GM18505 (cell line): ENCODE measurements around the gene CNDP1.
"Not testable (repeated sequence)": the region's sequence is repeated elsewhere in the genome, so short reads cannot be mapped to it uniquely, and the experiment has no call there.

Experiments used
- ATAC-seq: cut with Tn5 transposase; IDR thresholded peaks from one replicate; pipeline ENCODE4 v1.9.1; 2021; ENCODE audit not compliant: unreplicated experiment
- POLR2A ChIP-seq: IDR thresholded peaks from 4 replicates; pipeline ENCODE4 v1.6.1; 2011; ENCODE audit warnings: borderline replicate concordance; ENCODE audit not compliant: insufficient read depth, insufficient read length; ENCODE audit errors: extremely low read depth

The CNDP1 gene

DNA sequence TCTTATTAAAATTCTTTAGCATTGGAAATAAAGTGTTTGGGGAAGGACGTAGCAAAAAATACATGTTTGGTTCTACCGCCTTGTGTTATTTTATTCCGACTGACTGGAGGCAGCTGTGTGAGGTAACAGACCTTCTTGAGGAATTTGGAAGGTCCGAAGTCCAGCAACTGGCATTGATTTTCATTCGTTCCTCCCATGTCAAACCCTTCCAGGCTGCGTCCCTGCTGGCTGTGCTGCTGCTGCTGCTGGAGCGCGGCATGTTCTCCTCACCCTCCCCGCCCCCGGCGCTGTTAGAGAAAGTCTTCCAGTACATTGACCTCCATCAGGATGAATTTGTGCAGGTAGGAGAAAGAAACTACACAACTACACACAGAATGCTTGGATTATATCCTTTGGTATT lies 21.8 kb downstream of the CNDP1 start:
- ATAC-seq: no peak
- TF ChIP-seq POLR2A: no peak

DNA sequence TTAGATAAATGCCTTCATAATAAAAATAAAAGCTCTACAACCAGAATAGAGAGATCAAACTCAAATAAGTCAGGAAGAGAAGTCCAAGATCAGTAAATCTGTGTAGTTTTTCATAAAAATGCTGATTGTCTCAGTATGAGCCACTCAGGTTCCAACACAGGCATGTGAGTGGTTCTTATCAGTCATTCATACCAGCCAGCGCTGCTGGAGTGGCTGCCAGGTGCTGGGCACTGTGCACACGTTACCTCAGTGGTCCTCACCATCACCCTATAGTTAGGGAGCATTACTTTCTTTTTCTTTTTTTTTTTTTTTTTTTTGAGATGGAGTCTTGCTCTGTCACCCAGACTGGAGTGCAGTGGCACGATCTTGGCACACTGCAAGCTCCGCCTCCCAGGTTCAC lies 23.8 kb downstream of the CNDP1 start:
- TF ChIP-seq POLR2A: no peak
- no peak for ATAC-seq

DNA sequence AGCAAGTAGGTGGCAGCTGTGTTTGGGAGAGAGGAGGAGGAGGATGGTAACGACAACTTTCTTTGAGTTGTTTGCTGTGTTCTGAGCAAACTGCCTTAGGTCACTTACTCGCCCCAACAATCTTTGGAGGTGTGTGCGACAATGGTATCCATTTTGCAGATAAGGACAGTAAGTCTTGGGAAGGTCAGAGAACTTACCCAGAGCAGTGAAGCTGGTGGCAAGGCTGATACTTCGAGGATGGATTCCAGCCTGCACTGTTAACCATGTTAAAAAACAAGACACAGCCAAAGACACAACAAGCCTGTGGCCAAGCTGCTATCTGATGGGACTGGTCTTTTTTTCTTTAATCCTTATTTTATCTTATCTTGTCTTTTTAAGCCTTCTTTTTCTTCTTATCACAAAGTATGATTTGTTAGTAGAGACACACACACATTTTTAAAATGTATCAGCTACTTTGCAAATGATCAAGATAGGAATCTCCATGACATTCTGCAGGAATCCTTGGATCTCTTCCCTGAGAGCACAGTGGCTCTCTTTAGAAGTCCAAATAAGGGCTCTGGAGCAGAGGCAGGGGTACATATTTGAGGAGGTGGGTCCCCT lies 27.9 kb downstream of the CNDP1 start:
- ATAC-seq: no peak
- no peak for TF ChIP-seq POLR2A

DNA sequence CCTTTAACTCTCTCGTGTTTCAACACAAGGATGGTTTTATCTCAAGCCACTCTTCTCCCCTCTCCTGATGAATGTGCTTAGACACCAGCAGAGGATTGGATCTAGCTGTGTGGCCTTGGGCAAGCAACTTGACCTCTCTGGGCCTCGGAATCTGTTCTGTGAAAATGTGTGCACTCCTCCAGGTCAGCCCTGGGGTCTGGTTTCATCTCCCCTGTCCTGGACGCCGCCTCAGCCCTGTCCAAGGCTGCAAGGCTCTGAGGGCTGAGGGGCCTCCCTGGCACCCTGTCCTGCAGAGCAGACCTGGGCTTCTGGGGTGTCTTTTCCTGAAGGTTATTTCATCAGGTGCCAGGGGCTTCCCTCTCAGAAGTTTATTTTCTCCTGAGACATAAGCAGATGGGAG lies 28.5 kb downstream of the CNDP1 start:
- no peak for TF ChIP-seq POLR2A

DNA sequence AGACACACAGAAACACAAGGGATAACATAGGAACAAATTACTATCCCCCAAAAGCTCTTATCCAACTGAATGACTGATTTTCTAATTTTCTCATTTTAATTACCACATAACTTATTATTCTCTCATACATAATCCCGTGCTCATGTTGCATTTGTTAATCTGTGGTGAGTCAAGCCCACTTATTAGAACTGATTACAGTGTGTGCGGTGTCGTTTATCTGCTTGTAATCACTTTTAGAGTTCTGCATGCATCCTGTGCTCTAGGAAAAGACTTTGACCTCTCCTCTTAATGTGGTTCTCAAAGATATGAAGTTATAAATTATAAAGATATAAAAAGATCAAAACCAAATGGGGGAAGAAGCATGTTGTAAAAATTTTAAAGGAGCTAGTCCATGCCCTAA lies 29.7 kb downstream of the CNDP1 start:
- TF ChIP-seq POLR2A: no peak
- no peak for ATAC-seq

More for the DNA sequence above, 28.5 kb downstream of the CNDP1 start:
- ATAC-seq: no peak

DNA sequence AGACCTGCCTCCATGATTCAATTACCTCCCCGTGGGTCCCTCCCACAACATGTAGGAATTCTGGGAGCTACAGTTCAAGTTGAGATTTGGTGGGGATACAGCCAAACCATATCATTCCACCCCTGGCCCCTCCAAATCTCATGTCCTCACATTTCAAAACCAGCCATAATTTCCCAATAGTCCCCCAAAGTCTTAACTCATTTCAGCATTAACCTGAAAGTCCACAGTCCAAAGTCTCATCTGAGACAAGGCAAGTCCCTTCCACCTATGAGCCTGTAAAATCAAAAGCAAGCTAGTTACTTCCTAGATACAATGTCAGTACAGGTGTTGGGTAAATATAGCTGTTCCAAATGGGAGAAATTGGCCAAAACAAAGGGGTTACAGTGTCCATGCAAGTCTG lies 30.9 kb downstream of the CNDP1 start:
- ATAC-seq: not testable (repeated sequence)

DNA sequence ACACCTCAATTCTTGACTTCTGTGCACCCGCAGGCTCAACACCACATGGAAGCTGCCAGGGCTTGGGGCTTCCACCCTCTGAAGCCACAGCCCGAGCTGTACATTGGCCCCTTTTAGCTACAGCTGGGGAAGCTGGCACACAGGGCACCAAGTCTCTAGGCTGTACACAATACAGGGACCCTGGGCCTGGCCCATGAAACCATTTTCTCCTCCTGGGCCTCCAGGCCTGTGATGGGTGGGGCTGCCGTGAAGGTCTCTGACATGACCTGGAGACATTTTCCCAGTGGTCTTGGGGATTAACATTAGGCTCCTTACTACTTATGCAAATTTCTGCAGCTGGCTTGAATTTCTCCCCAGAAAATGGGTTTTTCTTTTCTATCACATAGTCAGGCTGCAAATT lies 31.7 kb downstream of the CNDP1 start:
- ATAC-seq: not testable (repeated sequence)

DNA sequence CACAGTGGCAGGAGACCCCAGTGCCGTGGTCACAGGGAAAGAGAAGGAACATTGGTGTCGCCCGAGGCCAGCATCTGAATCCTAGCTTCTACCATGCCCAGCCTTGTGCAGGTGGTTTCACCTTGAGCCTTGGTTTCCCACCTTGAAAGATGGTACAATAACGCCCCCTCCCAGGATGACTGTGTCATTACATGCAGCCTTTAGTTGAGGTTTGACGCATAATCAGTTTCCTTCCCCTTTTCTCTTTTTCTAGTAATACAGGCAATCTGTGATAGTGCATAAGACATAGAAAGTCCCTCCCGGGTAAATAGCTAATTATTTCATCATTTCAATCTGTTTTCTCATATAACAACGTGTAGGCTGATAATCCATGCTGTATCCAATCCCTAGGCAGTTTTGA lies 33.5 kb downstream of the CNDP1 start:
- ATAC-seq: no peak
- no peak for TF ChIP-seq POLR2A

DNA sequence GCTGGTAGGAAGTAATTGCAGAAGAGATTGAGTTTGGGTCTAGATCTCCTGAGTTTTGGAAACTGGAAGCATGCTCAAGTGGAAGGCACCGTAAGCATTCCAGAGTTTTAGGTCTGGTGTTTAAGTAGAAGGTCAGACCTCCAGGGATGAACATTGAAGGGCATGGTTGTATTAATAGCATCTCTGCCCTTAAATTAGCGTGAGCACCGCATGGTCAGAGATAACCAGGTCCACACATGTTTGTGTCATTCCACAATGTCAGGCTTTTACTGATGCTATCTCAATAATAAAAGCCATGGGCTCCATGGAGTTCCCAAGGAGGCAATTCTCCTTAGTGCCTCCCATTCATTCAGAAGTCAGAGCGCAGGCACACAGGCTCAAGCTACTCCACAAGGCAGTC lies 35.1 kb downstream of the CNDP1 start:
- TF ChIP-seq POLR2A: no peak
- no peak for ATAC-seq

DNA sequence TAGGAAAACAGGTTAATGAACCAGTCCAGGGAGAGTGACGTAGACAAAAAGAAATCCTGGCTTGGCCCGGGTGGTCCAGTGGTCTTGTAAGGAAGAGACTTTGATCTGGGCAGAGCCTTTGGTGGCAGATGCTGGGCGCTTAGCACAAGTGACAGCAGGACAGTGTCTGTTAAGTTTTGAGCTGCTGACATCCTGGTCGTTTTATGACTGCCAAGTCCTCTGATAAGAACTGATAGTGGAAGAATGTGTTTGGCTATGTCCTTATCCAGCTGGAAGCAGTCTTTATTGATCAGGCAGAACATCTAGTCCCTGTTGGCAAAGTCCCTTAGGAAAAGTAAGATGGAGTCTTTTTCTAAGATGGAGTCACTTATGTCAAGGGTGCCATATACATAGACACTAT lies 36.0 kb downstream of the CNDP1 start:
- ATAC-seq: no peak
- no peak for TF ChIP-seq POLR2A

DNA sequence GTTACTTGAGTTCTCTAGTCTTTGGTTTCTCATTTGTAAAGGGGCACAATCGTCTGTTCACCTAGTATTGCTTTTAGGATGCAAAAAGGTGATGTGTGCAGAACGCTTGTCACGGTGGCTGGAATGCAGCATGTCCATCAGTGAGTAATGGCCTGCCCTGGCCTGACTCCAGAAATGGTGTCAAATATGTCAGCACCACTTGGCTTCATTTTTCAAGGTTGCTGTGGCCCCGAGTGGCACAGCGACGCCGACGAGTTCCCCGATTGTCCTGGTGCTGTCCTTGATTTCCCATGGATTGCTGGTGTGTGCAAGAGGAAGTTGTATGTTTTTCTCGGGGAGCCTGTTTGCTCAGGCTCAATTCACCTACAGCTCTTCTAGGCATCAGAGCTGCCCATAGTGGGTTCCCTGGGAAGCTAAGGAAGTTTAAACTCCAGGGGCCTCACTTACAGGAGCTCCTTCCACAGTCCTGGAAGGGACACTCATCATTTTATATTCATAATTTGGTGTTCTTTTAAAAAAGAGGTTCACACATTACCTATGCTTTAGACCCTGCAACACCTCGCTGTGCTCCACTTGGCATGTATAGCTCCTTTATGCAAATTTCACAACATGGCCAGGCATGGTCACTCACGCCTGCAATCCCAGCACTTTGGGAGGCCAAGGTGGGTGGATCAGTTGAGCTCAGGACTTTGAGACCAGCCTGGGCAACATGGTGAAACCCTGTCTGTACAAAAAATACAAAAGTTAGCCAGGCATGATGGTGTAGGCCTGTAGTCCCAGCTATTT lies 37.8 kb downstream of the CNDP1 start:
- TF ChIP-seq POLR2A: no peak
- no peak for ATAC-seq

DNA sequence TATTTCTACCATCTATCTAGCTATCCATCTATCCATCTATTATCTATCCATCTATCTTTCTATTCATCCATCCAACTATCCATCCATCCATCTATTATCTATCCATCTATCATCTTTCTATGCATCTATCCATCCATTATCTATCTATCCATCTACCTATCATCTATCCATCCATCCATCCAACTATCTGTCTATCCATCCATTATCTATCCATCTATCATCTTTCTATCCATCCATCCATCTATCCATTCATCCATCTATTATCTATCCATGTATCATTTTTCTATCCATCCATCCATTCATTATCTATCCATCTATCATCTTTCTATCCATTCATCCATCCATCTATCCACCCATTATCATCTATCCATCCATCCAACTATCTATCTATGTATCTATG lies 38.8 kb downstream of the CNDP1 start:
- no peak for TF ChIP-seq POLR2A
- ATAC-seq: no peak

DNA sequence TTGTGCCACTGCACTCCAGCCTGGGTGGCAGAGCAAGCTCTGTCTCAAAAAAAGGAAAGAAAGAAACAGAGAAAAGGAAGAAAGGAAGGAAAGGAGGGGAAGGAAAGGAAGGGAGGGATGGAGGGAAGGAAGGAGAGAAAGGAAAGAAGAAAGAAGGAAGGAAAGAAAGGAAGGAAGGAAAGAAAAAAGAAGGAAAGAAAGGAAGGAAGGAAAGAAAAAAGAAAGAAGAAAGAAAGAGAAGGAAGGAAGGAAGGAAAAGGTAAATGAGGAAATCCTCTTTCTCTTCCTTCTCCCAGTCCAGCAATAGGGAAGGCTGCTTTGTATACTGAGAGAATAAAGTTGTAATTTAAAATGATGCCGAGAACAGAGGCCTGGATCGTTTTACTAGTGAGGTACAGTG lies 40.6 kb downstream of the CNDP1 start:
- no peak for ATAC-seq
- TF ChIP-seq POLR2A: no peak

DNA sequence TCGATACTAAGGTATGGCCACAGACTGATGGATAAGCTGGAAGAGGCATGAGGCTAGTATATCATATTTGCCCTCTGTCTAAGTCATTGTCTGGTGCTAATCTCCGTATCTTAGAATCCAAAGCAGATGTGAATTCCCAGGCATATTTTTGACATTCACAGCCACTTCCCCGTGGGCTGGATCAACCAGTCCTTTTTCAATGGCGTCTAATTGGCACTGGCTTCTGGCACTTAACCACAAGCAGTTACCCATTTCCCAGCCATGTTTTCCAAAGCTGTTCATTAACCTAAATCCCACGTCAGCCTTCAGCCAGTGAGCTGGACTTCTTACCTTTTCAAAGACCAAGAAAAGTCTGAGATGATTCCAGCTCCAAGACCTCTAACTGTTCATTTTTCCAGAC lies 42.7 kb downstream of the CNDP1 start:
- TF ChIP-seq POLR2A: no peak
- no peak for ATAC-seq

DNA sequence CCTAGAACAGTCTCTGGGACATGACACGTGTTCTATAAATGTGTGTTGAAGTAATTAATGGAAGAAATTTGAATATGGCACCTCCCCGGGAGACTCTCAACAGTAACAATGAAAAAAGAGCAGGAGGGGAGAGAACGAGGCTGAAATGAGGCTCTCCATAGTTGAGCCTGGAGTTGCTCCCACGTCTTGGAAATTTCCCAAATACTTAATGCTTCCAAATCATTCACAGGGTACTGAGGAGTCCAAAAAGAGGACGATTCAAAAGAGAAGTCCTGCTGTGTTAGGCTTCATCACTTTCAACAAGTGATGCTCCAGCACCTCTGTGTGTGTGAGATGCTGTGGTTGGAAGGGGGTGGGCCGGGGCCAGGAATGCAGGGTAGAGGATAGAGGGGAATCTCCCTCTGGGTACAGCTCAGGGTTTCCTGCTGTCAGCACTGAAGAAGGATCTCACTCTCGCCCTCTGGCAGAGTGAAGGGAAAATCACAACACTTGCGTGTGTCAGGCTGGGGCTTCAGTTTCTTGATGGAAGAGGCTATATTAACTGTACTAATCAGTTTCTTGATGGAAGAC lies 45.3 kb downstream of the CNDP1 start:
- TF ChIP-seq POLR2A: no peak
- ATAC-seq: no peak

DNA sequence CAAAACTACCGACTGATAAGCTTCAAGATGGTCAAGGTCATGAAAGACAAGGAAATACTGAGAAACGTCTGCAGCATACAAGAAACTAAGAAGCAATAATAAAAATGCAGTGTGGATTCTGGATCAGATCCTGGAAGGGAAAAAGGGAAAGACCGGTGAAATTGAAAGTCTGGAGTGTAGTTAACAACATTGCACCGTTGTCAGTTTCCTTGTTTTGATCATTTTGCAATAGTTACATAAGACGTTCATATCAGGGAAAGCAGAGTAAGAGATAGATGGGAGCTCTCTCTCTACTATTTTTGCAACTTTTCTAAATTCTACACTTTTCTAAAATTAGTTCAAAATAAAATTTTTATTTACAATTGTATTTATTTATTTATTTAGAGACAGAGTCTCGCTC lies 48.3 kb downstream of the CNDP1 start:
- no peak for TF ChIP-seq POLR2A
- ATAC-seq: no peak
